Activated CD4-positive, alpha-beta T cell treated with anti-CD3 and anti-CD28 coated beads, Interleukin-2, amount 50 U/mL, for 4 hours (primary cell): ENCODE measurements around the gene DSTYK.

Experiments used
- DNase-seq, 2 experiments: peaks; one replicate each; pipeline ENCODE4 v3.0.0-alpha.2; 2020

Gene DSTYK

GRCh38 chr1:205121660-205122488 is 89.6 kb downstream of the DSTYK start, which contains the start of gene RBBP5:
TSS of gene RBBP5 (minus strand) at chr1:205121978. CDS start at chr1:205121873, 105 bp downstream.
- DNase-seq = peak; percentile 94 to 95

DNA sequence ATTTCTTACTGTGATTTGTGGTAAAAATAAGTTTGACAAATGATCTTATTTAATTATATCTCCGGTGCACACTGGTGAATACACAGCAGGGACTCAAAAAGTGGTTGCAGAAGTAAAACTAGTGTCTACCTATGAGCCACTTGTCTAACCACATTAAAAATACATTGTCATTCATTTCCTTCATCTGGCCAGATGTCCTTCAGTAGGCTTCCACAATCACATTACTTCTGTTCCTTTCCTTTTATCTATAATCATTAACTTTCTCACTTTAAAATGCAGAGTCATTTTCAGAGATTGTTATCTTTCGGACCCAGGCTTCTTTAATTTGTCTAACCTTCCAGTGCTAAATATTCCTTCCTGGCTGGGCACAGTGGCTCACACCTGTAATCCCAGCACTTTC is 92.8 kb downstream of the DSTYK start:
- no peak for DNase-seq

DNA sequence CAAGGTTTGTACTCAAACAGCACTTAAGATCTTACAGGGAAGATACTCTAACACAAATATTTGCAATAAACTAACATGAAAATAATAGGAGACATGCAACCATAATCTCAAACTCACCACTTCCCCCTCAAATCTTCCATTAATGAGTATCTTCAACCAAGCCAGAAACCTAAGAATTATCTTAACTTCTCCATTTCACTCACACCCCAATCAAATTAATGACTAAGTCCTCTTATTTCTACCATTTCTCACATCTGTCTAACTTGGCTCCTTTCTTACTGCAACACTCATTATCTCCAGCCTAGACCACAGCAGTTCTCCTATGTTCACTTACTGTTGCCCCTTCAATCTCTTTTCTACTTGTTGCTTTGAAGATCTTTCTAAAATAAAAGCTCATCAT is 100.1 kb downstream of the DSTYK start:
- DNase-seq = no peak

GRCh38 chr1:205109711-205110110 is 101.8 kb downstream of the DSTYK start:
- no peak for DNase-seq

- no peak for DNase-seq
These were observed 102.2 kb downstream of the DSTYK start for GRCh38 chr1:205109269-205109668.

DNA sequence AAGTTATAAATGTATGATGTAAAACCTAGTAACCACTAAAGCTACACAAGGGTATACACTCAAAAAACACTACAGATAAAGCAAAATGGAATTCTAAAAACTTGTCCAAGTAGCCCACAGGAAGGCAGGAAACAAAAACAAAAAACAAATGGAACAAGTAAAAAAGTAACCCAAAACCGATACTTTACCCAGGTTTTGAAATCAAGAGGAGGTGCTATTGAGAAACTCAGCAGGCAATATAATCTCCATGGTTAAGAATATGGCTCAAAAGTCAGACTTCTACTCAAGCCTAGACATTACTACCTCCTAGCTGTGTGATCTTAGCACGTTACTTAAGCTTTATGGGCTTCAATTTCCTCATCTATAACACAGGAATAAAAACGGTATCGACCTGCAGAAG is 103.0 kb downstream of the DSTYK start:
- no peak for DNase-seq

DNA sequence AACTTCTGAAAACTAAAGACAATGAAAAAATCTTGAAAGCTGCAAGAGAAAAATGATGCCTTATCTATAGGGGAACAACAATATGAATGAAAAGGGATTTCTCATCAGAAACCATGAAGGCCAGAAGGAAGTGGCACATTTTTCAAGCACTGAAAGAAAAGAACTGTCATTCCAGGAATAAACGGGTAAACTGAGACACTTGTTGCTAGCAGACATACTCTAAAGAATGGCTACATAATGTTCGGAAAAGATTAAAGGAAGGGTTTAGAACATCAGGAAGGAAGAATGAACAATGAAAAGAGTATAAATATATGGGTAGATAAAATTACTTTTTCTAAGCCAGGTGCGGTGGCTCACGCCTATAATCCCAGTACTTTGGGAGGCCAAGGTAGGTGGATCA is 104.2 kb downstream of the DSTYK start:
- no peak for DNase-seq

DNA sequence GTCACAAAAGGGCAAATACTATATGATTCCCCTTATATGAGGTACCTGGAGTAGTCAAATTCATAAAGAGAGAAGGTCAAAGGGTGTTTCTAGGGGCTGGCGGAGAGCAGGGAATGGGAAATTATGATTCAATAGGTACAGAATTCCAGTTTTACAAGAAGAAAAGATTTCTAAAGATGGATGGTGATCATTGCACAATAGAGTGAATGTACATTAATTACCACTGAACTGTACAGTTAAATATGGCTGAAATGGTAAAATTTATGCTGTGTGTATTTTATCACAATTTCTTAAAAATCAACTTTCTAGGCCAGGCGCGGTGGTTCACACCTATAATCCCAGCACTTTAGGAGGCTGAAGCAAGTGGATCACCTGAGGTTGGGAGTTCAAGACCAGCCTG is 109.1 kb downstream of the DSTYK start:
- no peak for DNase-seq

DNA sequence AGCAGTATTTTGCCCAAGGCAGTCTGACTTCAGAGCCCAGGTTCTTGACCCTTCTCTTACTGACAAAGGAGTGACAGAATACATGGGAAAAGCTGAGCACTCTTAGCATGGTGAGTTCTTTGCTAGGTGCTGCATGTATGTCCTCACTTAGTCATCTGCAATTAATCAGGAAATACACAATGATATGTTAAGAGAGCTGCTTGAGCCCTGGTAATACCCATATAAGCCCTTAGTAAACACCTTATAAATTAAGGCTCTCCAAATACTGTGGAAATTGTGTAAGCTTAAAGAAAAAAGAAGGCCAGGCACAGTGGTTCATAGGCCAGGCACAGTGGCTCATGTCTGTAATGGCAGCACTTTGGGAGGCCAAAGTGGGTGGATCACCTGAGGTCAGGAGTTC is 113.3 kb downstream of the DSTYK start:
- no peak for DNase-seq

DNA sequence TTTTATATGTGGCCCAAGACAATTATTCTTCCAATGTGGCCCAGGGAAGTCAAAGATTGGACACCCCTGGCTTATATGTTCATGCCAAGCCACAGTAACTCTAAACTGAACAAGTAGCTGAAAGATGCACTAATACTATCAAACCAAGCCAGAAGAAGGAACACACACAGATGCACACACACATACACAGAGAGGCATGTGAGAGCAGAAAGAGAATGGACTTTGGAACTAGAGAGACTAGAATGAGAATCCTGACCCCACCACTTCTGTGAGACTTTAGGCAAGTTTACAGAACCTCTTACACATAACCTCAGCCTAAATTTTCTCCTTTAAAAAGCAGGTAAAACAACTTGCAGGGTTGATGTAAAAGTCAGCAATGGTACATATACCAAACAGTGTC is 116.1 kb downstream of the DSTYK start:
- DNase-seq = no peak
